ENCODE measurements around the gene RYR1. TPM values are rescaled to one million over a fixed set of nuclear protein-coding genes. Genes with fewer than 3 reads are reported as not detected.

The RYR1 gene
- total and polyA plus RNA-seq, 2 of the 13 experiments (the other 11 are each of a cell fraction or from before 2014, with no cell fraction given): 0.03 TPM; not detected in 1

- TF ChIP-seq ZNF574 (CRISPR knock-in tag; IDR thresholded peaks at IDR 0.05) (peak; percentile 89), PHF8 (CRISPR knock-in tag; IDR thresholded peaks at IDR 0.05) (peak; percentile 94), ARID5B (CRISPR knock-in tag; IDR thresholded peaks at IDR 0.05) (0 out of 2 replicates have a peak, but pooled peaks have one; percentile 18), KMT2B (CRISPR knock-in tag; IDR thresholded peaks at IDR 0.05) (peak; percentile 76; the same call in 1 of the 2 replicates), TFDP2 (CRISPR knock-in tag; IDR thresholded peaks at IDR 0.05) (peak; percentile 88), YEATS4 (CRISPR knock-in tag; IDR thresholded peaks at IDR 0.05; ENCODE audit: borderline replicate concordance) (peak; percentile 64; the same call in 1 of the 2 replicates), RARG (CRISPR knock-in tag; IDR thresholded peaks at IDR 0.05; ENCODE audit: low read depth) (no peak), NFE2L1 (CRISPR knock-in tag; IDR thresholded peaks at IDR 0.05; ENCODE audit: borderline replicate concordance) (no peak), ZNF569 (CRISPR knock-in tag; IDR thresholded peaks at IDR 0.05; ENCODE audit: borderline replicate concordance) (no peak), THRA (CRISPR knock-in tag; IDR thresholded peaks at IDR 0.05; ENCODE audit: borderline replicate concordance) (peak; percentile 31; the same call in 1 of the 2 replicates), ZNF709 (CRISPR knock-in tag; IDR thresholded peaks at IDR 0.05) (peak; percentile 57; the same call in 1 of the 2 replicates), KDM5A (IDR thresholded peaks at IDR 0.05; ENCODE audit: borderline replicate concordance, low read length) (peak; percentile 89), HNRNPLL (IDR thresholded peaks at IDR 0.05; ENCODE audit: low read depth, low read length, poor library complexity, severe bottlenecking) (peak; percentile 77), ZNF639 (CRISPR knock-in tag; conservative IDR thresholded peaks at IDR 0.05) (peak; percentile 95), MTA1 (CRISPR knock-in tag; IDR thresholded peaks at IDR 0.05; ENCODE audit: borderline replicate concordance) (no peak), ELF4 (CRISPR knock-in tag; IDR thresholded peaks at IDR 0.05; ENCODE audit: borderline replicate concordance) (0 out of 2 replicates have a peak, but pooled peaks have one; percentile 50)
These were observed 185.3 kb downstream of the RYR1 start, which contains the start of gene EIF3K (continued) for GRCh38 chr19:38618590-38619360.
